Psoas muscle (tissue), 8 donors: ENCODE measurements around the gene MS4A2. TPM values are rescaled to one million over a fixed set of nuclear protein-coding genes. Genes with fewer than 3 reads are reported as not detected.

Experiments used
- ATAC-seq, 4 donors: fragments of 200-7000 bp; cut with Tn5 transposase; one replicate each; pipeline ENCODE4 v1.9.1; 2020; ENCODE audit warnings: moderate library complexity in 3 of 4, mild to moderate bottlenecking in 2 of 4
- DNase-seq, 2 donors: peaks; one replicate each; pipeline ENCODE4 v3.0.0-alpha.2; 2020
- H3K27ac ChIP-seq: fragments of 200-600 bp; one replicate; pipeline ENCODE4 v1.8.0; 2022
- H3K27me3 ChIP-seq, 3 donors: fragments of 200-600 bp in 1 of 3; one replicate each; pipeline versions ENCODE4 v1.6.1 to v1.8.0; 2013 to 2022; ENCODE audit warnings: low read length in 2 of 3, mild to moderate bottlenecking in 2 of 3, moderate library complexity in 1 of 3; ENCODE audit not compliant: insufficient read depth in 3 of 3
- H3K36me3 ChIP-seq, 2 donors: fragments of 200-600 bp in 1 of 2; one replicate each; pipeline versions ENCODE4 v1.6.1 to v1.8.0; 2013 to 2022; ENCODE audit warnings: low read depth in 1 of 2, mild to moderate bottlenecking in 1 of 2, moderate library complexity in 1 of 2; ENCODE audit not compliant: insufficient read depth in 1 of 2
- H3K4me1 ChIP-seq: fragments of 200-600 bp; one replicate; pipeline ENCODE4 v1.8.0; 2022
- H3K4me3 ChIP-seq: fragments of 200-600 bp; one replicate; pipeline ENCODE4 v1.8.0; 2022; ENCODE audit warnings: mild to moderate bottlenecking
- H3K9me3 ChIP-seq: fragments of 200-600 bp; one replicate; pipeline ENCODE4 v1.8.0; 2022
- WGBS, 3 donors: extraction: QIAGEN DNeasy Blood & Tissue Kit; methylation state at CpG; one replicate each; pipeline versions ENCODE4 v1.1.6 to v1.1.7; 2013; 5-methylcytosine and 5-hydroxymethylcytosine counted together
- intact Hi-C, 2 donors: fragments of 100-400 bp; cut with DNase I; formaldehyde crosslinking; loops; one replicate each; pipeline versions ENCODE4 v1.11.0 to v1.14.2; 2022
- polyA plus RNA-seq, 3 donors: library from polyadenylated mRNA; stranded (reverse); fragments of 200-250 nt; gene quantifications; one replicate each; pipeline ENCODE4 v1.2.3, GENCODE V29; 2013
- total RNA-seq, 4 donors: library from RNA; stranded (reverse); fragmentation: NEBNext Ultra II Directional in 2 of 4; extraction: Animal tissue kit (Norgen Biotek cat#: 25700) in 2 of 4; gene quantifications; one replicate each; pipeline versions ENCODE4 v1.2.1 to v1.2.4, GENCODE V29; 2021 to 2023
- TF ChIP-seq, protein P1 (sequence below): fragments of 200-600 bp; IDR thresholded peaks from one replicate; pipeline ENCODE4 v1.8.0; 2022; ENCODE audit warnings: antibody characterized with exemption
- donor health status: healthy with polysubstance abuse.
- donor health status: DM: no; HTN: no; CAD: no; lungs with moderate emphysema.
- donor health status: Bipolar disorder and iron deficiency.
- donor health status: healthy.
- donor health status: DM: yes; HTN: yes; CAD: no.
- donor health status: DM: no; HTN: no; CAD: no.
- donor health status: DM: no; HTN: no; CAD: no.
- donor health status: DM: yes; HTN: yes; CAD: no.

The MS4A2 gene
- total and polyA plus RNA-seq, 7 donors = 0.01 to 0.55 (median 0.19) TPM; not detected in 1

DNA sequence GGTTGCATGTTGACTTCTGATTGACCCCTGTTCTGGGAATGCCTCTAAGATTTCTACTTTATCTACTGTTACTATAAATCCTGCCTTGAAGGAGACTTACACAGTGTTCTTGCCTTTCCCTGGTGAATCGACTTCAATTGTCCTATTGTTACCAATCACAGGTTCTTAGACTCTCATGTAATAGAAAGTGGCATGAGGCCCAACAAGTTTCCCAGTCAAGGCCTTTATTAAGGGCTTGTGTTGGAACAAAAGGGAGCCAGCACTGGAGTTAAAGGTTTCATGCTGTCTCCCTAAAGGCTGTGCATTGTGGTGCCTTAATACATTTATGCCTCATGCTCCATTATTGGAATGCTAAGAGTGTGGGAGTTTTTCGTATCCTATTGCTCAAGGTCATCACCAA lies 23.3 kb downstream of the MS4A2 start:
- Histone ChIP-seq H3K36me3 (no peaks in the 10 kb centered on the region), H3K9me3 (no peaks in the 10 kb centered on the region), H3K27me3 (no peaks in the 10 kb centered on the region), H3K4me3 (no peak overlapping the region), H3K27ac (no peak overlapping the region), H3K4me1 (no peaks in the 10 kb centered on the region)
- ATAC-seq = no peak
- no peak for DNase-seq
- WGBS, 3 donors = 55 to 63% (median 59%) methylated on average over 2 of the region's 2 CpGs
- TF ChIP-seq, protein P1, sequence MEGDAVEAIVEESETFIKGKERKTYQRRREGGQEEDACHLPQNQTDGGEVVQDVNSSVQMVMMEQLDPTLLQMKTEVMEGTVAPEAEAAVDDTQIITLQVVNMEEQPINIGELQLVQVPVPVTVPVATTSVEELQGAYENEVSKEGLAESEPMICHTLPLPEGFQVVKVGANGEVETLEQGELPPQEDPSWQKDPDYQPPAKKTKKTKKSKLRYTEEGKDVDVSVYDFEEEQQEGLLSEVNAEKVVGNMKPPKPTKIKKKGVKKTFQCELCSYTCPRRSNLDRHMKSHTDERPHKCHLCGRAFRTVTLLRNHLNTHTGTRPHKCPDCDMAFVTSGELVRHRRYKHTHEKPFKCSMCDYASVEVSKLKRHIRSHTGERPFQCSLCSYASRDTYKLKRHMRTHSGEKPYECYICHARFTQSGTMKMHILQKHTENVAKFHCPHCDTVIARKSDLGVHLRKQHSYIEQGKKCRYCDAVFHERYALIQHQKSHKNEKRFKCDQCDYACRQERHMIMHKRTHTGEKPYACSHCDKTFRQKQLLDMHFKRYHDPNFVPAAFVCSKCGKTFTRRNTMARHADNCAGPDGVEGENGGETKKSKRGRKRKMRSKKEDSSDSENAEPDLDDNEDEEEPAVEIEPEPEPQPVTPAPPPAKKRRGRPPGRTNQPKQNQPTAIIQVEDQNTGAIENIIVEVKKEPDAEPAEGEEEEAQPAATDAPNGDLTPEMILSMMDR = no peak
- intact Hi-C loops = no loop called here

DNA sequence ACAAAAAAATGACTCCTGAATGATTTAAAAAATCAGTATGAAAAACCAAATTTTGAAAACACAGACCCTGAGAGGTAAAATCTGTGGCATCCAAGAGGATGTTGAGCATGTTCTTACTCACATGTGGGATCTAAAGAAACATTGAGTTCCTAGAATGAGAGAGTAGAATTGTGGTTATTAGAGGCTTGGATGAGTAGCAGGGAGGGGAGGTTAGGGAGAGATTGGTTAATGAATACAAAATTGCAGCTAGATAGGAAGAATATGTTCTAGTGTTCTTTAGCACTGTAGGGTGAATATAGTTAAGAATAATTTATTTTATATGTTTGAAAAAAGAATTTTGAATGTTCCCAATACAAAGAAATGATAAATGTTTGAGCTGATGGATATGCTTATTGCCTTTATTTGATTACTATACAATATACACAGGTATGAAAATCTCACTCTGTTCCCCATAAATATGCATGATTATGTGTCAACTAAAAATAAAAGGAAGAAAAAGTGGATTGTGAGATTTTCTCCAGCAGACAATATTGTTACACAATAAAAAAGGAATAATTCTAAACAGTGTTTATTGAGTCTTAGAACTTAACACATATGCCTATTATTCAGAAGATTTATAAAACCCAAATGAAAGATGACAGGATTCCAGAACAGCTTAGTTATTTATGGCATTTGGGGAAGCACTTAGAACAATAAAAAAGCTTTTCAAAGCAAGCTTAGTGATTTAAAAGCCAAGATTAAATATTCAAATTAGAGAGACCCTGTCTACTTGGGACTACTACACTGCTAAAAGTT lies 28.7 kb downstream of the MS4A2 start:
- no peak overlapping the region for H3K4me3 ChIP-seq
- no peaks in the 10 kb centered on the region for H3K27me3 ChIP-seq
- intact Hi-C loops = no loop called here
- ATAC-seq (no peak), DNase-seq (no peak)
- H3K9me3 ChIP-seq = no peaks in the 10 kb centered on the region
- no peaks in the 10 kb centered on the region for H3K36me3 ChIP-seq
- H3K4me1 ChIP-seq = no peaks in the 10 kb centered on the region
- no peak overlapping the region for H3K27ac ChIP-seq
- TF ChIP-seq, protein P1 = no peak

DNA sequence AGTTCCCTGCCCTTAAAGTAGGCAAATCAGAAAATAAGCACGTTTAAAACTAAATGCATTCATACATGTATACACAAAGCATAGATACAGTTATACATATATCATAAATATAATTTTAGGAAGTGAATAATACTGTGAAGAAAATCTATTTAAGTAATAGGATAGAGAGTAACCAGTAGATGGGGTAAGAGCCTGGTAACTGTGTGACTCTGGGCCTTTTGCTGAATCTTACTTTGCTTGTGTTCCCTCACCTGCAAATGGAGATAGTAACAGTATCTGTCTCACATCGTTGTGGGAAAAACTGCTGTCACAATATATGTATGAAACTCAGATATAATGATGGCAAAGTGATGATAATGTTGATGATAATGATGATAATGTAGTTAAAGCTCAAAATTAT lies 29.9 kb downstream of the MS4A2 start:
- intact Hi-C loops = no loop called here

DNA sequence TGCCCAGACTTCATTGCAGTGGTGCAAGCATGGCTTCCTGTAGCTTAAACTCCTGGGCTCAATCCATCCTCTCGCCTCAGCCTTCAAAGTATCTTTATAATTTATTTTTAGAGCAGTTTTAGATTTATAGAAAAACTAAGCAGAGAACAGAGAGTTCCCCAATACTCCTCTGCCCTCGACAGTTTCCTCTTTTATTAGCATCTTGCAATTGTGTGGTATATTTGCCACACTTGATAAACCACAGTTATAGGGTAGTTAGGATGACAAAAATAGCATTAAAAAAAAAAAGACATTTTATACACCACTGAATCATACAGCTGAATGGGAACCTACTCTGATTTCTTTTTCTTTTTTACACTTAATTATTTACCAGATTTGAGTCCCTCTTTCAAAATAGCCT lies 31.2 kb downstream of the MS4A2 start:
- TF ChIP-seq, protein P1 = no peak
- Histone ChIP-seq H3K9me3 (no peaks in the 10 kb centered on the region), H3K36me3 (no peaks in the 10 kb centered on the region), H3K27me3 (no peaks in the 10 kb centered on the region), H3K4me3 (no peak overlapping the region), H3K27ac (no peak overlapping the region), H3K4me1 (no peaks in the 10 kb centered on the region)
- WGBS, 3 donors = 67 to 75% (median 70%) methylated on average over 2 of the region's 2 CpGs
- no peak for ATAC-seq
- intact Hi-C loops = no loop called here
- DNase-seq = no peak

More for the DNA sequence above, 29.9 kb downstream of the MS4A2 start:
- Histone ChIP-seq H3K4me3 (no peak overlapping the region), H3K4me1 (no peaks in the 10 kb centered on the region), H3K27ac (no peak overlapping the region), H3K9me3 (no peaks in the 10 kb centered on the region), H3K36me3 (no peaks in the 10 kb centered on the region), H3K27me3 (no peaks in the 10 kb centered on the region)
- TF ChIP-seq, protein P1 = no peak
- ATAC-seq (no peak), DNase-seq (no peak)
- WGBS, 3 donors = 54 to 59% (median 55%) methylated on average over 2 of the region's 2 CpGs

DNA sequence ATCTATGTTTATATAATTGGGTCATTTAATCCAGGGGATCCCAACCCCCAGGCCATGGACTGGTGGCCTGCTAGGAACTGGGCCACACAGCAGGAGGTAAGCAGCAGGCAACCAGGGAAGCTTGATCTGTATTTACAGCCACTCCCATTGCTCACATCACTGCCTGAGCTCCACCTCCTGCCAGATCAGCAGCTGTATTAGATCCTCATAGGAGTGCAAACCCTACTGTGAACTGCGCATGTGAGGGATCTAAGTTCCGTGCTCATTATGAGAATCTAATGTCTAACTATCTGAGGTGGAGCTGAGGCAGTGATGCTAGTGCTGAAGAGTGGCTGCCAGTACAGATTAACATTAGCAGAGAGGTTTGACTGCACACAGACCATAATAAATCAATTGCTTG lies 32.8 kb downstream of the MS4A2 start:
- no peak for ATAC-seq
- H3K4me1 ChIP-seq = no peaks in the 10 kb centered on the region
- WGBS, 3 donors = 51 to 71% (median 60%) methylated on average over 2 of the region's 2 CpGs
- H3K4me3 ChIP-seq = no peak overlapping the region
- H3K27ac ChIP-seq = no peak overlapping the region
- no peaks in the 10 kb centered on the region for H3K27me3 ChIP-seq
- no peaks in the 10 kb centered on the region for H3K9me3 ChIP-seq
- intact Hi-C loops = no loop called here
- TF ChIP-seq, protein P1 = no peak
- DNase-seq = no peak
- H3K36me3 ChIP-seq = no peaks in the 10 kb centered on the region
